CD4-positive, alpha-beta T cell treated with Interleukin-6 for 4 hours (primary cell): Measurements from ENCODE around the gene CATSPERZ.

ENCODE experiments used
- DNase-seq: peaks from one replicate; pipeline ENCODE4 v3.0.0-alpha.2; 2020; ENCODE audit warnings: mixed read lengths

The CATSPERZ gene, protein sequence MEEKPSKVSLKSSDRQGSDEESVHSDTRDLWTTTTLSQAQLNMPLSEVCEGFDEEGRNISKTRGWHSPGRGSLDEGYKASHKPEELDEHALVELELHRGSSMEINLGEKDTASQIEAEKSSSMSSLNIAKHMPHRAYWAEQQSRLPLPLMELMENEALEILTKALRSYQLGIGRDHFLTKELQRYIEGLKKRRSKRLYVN

DNA sequence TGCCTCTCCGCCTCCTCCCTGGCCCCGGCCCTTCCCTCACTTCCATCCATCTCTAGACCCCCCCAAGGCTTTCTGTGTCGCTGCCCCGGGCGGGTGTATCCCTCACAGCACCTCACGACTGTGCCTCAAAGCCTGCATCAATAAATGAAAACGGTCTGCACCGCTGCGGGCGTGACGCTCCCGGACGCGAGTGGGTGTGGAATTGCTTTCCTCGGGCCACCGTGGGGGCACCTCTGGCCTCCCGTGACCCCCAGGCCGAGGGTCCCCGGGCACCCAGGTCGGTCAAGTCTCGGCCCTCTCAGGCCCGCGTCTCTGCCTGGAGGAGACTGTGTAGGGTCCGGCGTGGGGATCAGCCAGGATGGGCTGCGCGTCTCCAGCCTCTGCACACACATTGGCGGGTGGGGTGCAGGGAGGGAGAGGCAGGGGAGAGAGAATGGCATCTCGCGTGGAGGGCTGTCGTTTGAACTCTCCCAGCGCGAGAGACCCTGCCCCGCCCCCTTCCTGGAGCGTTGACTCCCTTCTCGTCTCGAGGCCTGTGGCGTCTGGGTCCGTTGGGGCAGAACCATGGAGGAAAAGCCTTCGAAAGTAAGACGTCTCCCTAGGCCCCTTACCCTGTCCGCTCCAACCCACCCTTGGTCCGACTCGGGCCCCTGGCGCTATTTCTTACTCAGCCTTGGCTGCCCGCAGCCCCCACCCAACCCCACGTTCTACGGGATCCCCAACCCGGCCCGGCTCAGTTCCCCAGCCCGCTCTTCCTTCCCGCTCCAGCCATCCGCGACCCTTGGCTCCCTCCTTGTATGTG, at the start of gene CATSPERZ:
Gene CATSPERZ, plus strand, starts transcription at position 512 of the 802 bp plus-strand sequence. Its CDS starts 53 bp downstream, at position 565.
- DNase-seq: peak; percentile 50

DNA sequence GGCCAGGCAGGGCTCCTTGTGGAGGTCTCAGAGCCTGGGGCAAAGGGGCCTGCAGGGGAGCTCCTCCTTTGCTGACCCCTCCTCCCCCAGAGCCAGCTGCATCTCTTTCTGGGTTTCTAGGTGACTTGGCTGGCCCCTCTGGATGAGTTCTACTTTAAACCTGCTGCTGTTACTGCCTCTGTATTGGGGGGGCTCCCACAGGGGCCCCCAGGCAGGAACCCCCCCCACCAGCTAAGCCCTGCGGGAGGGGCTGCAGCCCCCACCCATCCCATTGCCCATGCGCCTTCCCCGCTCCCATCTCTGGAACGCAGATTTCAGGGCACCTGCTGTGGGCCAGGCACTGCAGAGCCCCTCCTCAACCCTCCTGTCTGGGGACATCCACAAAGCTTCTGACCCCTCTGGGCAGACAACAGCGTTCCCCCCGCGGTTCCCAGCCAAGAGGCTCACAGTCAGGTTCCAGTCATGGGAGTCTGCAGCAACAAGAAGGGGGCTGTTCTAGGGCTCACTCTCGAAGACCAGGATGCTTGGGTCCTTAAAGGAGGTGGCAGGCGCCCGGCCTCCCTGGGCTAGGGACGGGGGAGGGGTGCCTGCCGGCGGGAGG, 49.6 kb upstream of the CATSPERZ start:
- no peak for DNase-seq

- peak; percentile 61 for DNase-seq
Measured at GRCh38 chr11:64251016-64251752, 49.0 kb upstream of the CATSPERZ start, which contains the start of gene PLCB3. TSS of gene PLCB3 (plus strand) at chr11:64251530. CDS start at chr11:64251650, 120 bp downstream.

GRCh38 chr11:64251753-64252002, 48.5 kb upstream of the CATSPERZ start:
- DNase-seq: no peak

DNA sequence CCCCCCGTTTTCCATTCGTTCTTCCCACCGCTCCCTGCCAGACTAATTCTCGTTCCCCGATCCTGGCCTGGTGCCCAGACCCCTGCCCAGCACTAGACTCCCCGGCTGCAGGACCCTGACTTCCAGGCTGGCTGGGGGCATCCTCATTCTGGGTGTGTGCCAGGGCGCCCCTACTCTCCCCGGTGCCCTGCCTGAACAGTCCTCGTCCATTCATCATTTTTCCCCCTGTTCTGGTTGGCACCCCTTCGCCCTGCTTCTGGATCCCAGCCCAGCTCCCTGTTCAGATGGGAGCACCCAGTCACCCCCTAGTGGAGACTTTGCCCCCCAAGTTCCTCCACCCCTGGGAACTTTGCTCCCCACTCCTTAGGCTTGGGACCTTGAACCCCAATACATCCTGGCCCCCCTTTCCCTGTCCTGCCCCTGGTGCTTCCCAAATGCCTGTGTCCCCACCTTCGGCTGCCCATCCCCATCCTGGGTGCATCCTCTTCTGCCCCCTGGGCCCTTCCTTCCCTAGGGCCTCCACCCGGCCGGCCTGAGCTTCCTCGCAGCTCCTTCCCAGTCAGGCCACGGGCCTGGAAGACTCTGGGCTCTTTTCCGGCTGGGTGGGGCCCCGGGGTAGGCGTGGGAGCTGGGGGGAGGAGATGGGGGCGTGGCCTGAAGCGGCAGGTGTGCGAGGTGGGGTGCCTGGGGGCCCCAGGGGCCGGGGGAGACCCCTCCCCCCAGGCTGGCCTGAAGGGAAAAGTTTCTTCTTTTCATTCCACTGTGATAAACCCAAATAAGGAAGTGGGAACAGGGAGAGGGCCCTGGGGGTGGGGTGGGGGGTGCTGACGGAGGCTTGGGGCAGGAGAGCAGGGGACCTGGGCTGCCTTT, 47.9 kb upstream of the CATSPERZ start:
- peak; percentile 43 for DNase-seq

DNA sequence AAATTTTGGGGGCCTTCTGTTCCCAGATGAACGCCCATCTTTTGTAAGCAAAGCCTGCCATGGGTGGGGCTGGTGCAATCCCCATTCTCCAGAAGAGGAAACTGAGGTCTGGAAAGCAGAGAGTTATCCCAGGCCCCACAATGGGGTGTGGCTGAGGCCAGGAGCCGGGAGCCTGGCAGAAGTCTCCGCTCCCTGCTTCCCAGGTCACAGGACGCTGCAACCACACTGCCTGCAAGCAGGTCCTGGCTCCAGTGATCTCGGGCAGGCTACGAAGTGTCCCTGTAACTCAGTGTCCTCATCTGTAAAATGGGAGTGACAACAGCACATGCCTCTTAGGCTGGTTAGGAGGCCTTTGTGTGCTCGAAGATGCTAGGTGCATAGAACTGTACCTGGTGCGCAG, 47.1 kb upstream of the CATSPERZ start:
- DNase-seq: no peak

- DNase-seq: no peak
Measured at GRCh38 chr11:64253481-64253880, 46.7 kb upstream of the CATSPERZ start.

- no peak for DNase-seq
Measured at GRCh38 chr11:64254326-64254725, 45.8 kb upstream of the CATSPERZ start.

DNA sequence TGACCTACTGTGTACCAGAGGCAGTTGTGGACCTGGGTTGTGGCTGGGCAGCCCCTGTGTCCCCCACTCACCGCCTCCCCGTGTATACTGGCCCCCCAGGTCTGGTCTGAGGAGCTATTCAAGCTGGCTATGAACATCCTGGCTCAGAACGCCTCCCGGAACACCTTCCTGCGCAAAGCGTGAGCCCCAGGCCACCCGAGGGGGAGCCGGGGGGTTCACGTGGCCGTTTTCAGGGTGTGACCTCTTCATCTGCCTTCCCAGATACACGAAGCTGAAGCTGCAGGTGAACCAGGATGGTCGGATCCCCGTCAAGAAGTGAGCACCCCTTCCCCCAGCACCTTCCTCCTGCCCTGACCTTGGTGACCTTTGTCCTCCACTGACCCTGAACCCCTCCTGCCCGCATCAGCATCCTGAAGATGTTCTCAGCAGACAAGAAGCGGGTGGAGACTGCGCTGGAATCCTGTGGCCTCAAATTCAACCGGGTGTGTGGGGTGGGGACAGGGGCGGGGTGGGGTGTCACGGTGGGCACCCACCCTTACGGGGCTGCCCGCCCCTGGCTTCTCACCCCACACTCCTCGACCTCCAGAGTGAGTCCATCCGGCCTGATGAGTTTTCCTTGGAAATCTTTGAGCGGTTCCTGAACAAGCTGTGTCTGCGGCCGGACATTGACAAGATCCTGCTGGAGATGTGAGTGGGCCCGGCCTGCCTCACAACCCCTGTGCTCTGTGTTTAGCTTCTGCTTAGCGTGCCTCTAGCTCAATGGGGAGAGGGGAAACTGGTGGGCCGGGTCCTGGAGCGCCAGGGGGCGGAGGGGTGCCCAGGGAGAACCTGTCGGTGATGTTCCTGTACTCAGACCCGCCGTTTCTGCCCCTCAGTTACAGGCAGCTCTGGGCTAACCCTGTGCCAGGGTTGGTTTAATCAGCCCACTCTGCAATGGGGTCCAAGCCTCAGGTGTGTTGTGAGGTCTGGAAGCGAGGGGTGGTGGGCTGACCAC, 44.7 kb upstream of the CATSPERZ start:
- no peak for DNase-seq

DNA sequence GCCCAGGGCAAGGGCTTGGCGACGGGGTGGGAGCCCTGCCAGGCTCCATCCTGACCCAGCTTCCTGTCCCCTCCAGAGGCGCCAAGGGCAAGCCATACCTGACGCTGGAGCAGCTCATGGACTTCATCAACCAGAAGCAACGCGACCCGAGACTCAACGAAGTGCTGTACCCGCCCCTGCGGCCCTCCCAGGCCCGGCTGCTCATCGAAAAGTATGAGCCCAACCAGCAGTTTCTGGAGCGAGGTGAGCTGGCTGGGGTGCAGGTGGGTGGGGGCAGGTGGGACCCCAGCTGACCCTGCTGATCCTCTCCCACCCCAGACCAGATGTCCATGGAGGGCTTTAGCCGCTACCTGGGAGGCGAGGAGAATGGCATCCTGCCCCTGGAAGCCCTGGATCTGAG, 43.9 kb upstream of the CATSPERZ start:
- no peak for DNase-seq

DNA sequence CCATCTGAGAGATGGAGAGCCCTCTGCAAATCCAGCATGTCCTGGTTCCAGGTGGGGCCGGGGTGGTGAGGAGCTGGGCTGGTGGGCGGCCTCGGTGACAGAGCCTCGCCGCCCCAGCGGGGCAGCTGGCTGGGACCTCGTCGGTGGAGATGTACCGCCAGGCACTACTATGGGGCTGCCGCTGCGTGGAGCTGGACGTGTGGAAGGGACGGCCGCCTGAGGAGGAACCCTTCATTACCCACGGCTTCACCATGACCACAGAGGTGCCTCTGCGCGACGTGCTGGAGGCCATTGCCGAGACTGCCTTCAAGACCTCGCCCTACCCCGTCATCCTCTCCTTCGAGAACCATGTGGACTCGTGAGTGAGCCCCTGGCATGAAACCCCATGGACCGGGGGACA, 41.8 kb upstream of the CATSPERZ start:
- no peak for DNase-seq

- DNase-seq: no peak
Measured at GRCh38 chr11:64258946-64259532, 41.1 kb upstream of the CATSPERZ start.

GRCh38 chr11:64259533-64260067, 40.6 kb upstream of the CATSPERZ start:
- no peak for DNase-seq

GRCh38 chr11:64260147-64260708, 39.9 kb upstream of the CATSPERZ start:
- no peak for DNase-seq

GRCh38 chr11:64261556-64262080, 38.5 kb upstream of the CATSPERZ start:
- DNase-seq: no peak

DNA sequence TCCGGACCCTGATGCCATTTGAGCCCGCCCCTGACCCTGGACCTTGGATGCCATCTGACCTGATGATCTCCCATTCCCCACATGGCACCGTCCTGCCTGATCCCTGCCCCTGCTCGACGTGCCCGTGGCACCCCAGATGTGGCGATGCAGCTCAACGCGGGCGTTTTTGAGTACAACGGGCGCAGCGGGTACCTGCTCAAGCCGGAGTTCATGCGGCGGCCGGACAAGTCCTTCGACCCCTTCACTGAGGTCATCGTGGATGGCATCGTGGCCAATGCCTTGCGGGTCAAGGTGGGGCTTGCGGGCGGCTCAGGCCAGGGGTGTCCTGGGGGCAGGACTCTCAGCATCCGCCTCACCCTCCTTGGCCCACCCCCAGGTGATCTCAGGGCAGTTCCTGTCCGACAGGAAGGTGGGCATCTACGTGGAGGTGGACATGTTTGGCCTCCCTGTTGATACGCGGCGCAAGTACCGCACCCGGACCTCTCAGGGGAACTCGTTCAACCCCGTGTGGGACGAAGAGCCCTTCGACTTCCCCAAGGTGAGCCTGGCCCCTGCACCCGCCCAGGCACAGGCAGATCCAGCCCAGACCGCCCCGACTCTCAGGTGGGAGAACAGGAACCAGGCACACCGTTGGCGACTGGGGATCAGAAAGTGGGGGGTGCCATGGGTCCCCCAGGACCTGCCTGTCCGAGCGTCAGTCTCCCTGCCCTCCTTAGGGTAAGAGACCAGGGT, 37.7 kb upstream of the CATSPERZ start:
- DNase-seq: no peak

- no peak for DNase-seq
Measured at GRCh38 chr11:64263021-64263946, 36.9 kb upstream of the CATSPERZ start.

- no peak for DNase-seq
Measured at GRCh38 chr11:64263947-64264317, 36.2 kb upstream of the CATSPERZ start.
